ENCODE results near the gene RECK. TPM values are rescaled to one million over a fixed set of nuclear protein-coding genes. Genes with fewer than 3 reads are reported as not detected.

RECK gene
- total RNA-seq, 1 experiment from 2014 or later, result 10.3 TPM

DNA sequence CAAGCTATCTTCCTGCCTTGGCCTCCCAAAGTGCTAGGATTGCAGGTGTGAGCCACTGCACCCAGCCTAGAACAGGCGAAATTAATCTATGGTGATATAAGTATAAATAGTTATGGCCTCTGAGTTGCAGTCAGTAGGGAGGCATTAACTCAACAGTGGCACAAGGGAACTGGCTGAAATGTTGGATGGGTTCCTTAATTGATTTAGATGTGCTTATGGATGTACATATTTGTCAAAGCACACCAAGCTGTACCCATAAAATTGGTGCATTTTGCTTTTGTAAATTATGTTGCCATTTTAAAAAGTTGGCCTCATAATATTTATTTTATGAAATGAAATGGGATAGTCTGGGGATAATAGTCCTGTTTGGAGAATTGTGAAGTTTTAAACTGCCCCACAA, 63.0 kb downstream of the RECK start:
- H2AFZ ChIP-seq (ENCODE audit: low read length), result no peak overlapping the region
- Mint-ChIP-seq H3K4me1 (peaks cover 25 to 30% of the 10 kb centered on the region in 2 experiments), H3K27ac (no peak overlapping the region), H3K36me3 (ENCODE audit: insufficient read depth in 1 of 3, low read depth in 3 of 3) (peaks cover 0 to 1% (median 0%) of the 10 kb centered on the region in 3 experiments; a peak in 1 of 7 replicates), H3K4me3 (no peak overlapping the region), H3K27me3 (ENCODE audit: low read depth) (no peaks in the 10 kb centered on the region), H3K9me3 (no peaks in the 10 kb centered on the region)
- no CpG with 5 or more reads among the region's 1 CpG for WGBS (ENCODE audit: extremely low coverage, insufficient read length, low lambda C conversion rate)
- H3K27me3 ChIP-seq (ENCODE audit: insufficient read depth, low read length), result no peaks in the 10 kb centered on the region
- H3K56ac ChIP-seq (ENCODE audit: insufficient read length, low read depth, low read length), result no peak overlapping the region
- H3K18ac ChIP-seq (ENCODE audit: insufficient read length, low read depth, low read length), result no peak overlapping the region
- no peak overlapping the region for H2BK5ac ChIP-seq (ENCODE audit: insufficient read length, low read length)
- H3K23me2 ChIP-seq (ENCODE audit: insufficient read length, low read depth, low read length, poor library complexity, severe bottlenecking), result no peaks in the 10 kb centered on the region
- no peak overlapping the region for H4K91ac ChIP-seq (ENCODE audit: insufficient read length, low read depth, low read length)
- no peak overlapping the region for H3K14ac ChIP-seq (ENCODE audit: insufficient read depth, low read length)
- H4K8ac ChIP-seq (replicated peaks; ENCODE audit: insufficient read length, low read depth, low read length), result no peak overlapping the region
- TF ChIP-seq, protein P1, sequence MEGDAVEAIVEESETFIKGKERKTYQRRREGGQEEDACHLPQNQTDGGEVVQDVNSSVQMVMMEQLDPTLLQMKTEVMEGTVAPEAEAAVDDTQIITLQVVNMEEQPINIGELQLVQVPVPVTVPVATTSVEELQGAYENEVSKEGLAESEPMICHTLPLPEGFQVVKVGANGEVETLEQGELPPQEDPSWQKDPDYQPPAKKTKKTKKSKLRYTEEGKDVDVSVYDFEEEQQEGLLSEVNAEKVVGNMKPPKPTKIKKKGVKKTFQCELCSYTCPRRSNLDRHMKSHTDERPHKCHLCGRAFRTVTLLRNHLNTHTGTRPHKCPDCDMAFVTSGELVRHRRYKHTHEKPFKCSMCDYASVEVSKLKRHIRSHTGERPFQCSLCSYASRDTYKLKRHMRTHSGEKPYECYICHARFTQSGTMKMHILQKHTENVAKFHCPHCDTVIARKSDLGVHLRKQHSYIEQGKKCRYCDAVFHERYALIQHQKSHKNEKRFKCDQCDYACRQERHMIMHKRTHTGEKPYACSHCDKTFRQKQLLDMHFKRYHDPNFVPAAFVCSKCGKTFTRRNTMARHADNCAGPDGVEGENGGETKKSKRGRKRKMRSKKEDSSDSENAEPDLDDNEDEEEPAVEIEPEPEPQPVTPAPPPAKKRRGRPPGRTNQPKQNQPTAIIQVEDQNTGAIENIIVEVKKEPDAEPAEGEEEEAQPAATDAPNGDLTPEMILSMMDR (conservative IDR thresholded peaks at IDR 0.05), result no peak
- no peak overlapping the region for H2BK20ac ChIP-seq (ENCODE audit: low read depth, low read length, poor library complexity, severe bottlenecking)
- no peak overlapping the region for H2AK5ac ChIP-seq (ENCODE audit: insufficient read length, low read length)
- H3K4me2 ChIP-seq (ENCODE audit: insufficient read depth, insufficient read length, low read length), result no peak overlapping the region
- H3K9ac ChIP-seq (ENCODE audit: extremely low read depth, insufficient read length, low read length), result no peak overlapping the region
- H4K5ac ChIP-seq (ENCODE audit: insufficient read length, low read depth, low read length), result no peak overlapping the region
- no peaks in the 10 kb centered on the region for H3K79me2 ChIP-seq (ENCODE audit: insufficient read depth, low read length)
- H4K20me1 ChIP-seq (ENCODE audit: control insufficient read depth, insufficient read depth, insufficient read length), result no peaks in the 10 kb centered on the region
- no peak overlapping the region for H2BK12ac ChIP-seq (ENCODE audit: insufficient read length, low read depth, low read length)
- H3T11ph ChIP-seq (ENCODE audit: low read length), result no peak overlapping the region
- no peak overlapping the region for H3K4ac ChIP-seq (ENCODE audit: low read depth, low read length)
- H3K23ac ChIP-seq (ENCODE audit: insufficient read length, low read depth, low read length), result no peak overlapping the region
- no peak for DNase-seq
- no peak overlapping the region for H3K27ac ChIP-seq (ENCODE audit: insufficient read length, low read depth, low read length)
- H3K4me1 ChIP-seq (ENCODE audit: insufficient read depth, low read length), result no peaks in the 10 kb centered on the region
- no peak overlapping the region for H2BK120ac ChIP-seq (ENCODE audit: low read depth, low read length, poor library complexity, severe bottlenecking)
- H3K79me1 ChIP-seq (ENCODE audit: insufficient read depth, low read depth, low read length, poor library complexity, severe bottlenecking), result no peaks in the 10 kb centered on the region
- no peaks in the 10 kb centered on the region for H3K9me3 ChIP-seq (ENCODE audit: control insufficient read depth, low read depth, low read length)
- H2BK15ac ChIP-seq (ENCODE audit: low read depth, low read length), result no peak overlapping the region

Measured in H9 (cell line).